OCI-LY1 (cell line): ENCODE results near the gene CDKN2B.

ENCODE experiments used
- H2AFZ ChIP-seq: fragments of 200-600 bp; sonication (generic), shearing (Covaris generic); 2 replicates; pipeline ENCODE4 v1.6.0; 2014; ENCODE audit warnings: antibody characterized with exemption, mild to moderate bottlenecking, low read length
- H3F3A ChIP-seq: fragments of 200-600 bp; sonication (generic), shearing (Covaris generic); 2 replicates; pipeline ENCODE4 v1.6.0; 2014; ENCODE audit warnings: mild to moderate bottlenecking, antibody characterized with exemption, low read length, moderate library complexity; ENCODE audit not compliant: insufficient read depth
- H3K27ac ChIP-seq: fragments of 200-600 bp; sonication (generic); 2 replicates; pipeline ENCODE4 v1.5.1; 2014; ENCODE audit warnings: low read length, mixed run types, mild to moderate bottlenecking, low read depth; ENCODE audit not compliant: poor library complexity, severe bottlenecking
- H3K27me3 ChIP-seq: fragments of 200-600 bp; sonication (generic); 2 replicates; pipeline ENCODE4 v1.6.0; 2014; ENCODE audit warnings: antibody characterized with exemption, mild to moderate bottlenecking, low read length, moderate library complexity; ENCODE audit not compliant: insufficient read depth
- H3K36me3 ChIP-seq: fragments of 200-600 bp; sonication (generic); 2 replicates; pipeline ENCODE4 v1.6.1; 2014; ENCODE audit warnings: mild to moderate bottlenecking, antibody characterized with exemption, low read length, moderate library complexity, mixed read lengths; ENCODE audit not compliant: insufficient read depth
- H3K4me1 ChIP-seq: fragments of 200-600 bp; sonication (generic); 2 replicates; pipeline ENCODE4 v1.5.1; 2014; ENCODE audit warnings: mild to moderate bottlenecking, low read length, moderate library complexity; ENCODE audit not compliant: insufficient read depth, severe bottlenecking
- H3K4me2 ChIP-seq: fragments of 200-600 bp; sonication (generic), shearing (Covaris generic); 2 replicates; pipeline ENCODE4 v1.6.1; 2014; ENCODE audit warnings: low read length
- H3K4me3 ChIP-seq: fragments of 200-600 bp; sonication (generic); 2 replicates; pipeline ENCODE4 v1.5.1; 2014; ENCODE audit warnings: low read length, low read depth, mild to moderate bottlenecking, mixed read lengths; ENCODE audit not compliant: poor library complexity, severe bottlenecking
- H3K79me2 ChIP-seq: fragments of 200-600 bp; shearing (Covaris generic); 2 replicates; pipeline ENCODE4 v1.6.1; 2016; ENCODE audit warnings: mixed run types, low read length, mixed read lengths; ENCODE audit not compliant: insufficient read depth
- H3K9ac ChIP-seq: fragments of 200-600 bp; sonication (generic), shearing (Covaris generic); 2 replicates; pipeline ENCODE4 v1.6.1; 2014; ENCODE audit warnings: mild to moderate bottlenecking, low read length, mixed read lengths
- H3K9me2 ChIP-seq: fragments of 200-600 bp; sonication (generic), shearing (Covaris generic); 2 replicates; pipeline ENCODE4 v1.6.1; 2014; ENCODE audit warnings: low read depth, mild to moderate bottlenecking, low read length, mixed read lengths
- H3K9me3 ChIP-seq: fragments of 200-600 bp; shearing (Covaris generic); 2 replicates; pipeline ENCODE4 v1.6.1; 2014; ENCODE audit warnings: low read length, mixed read lengths
- H4K20me1 ChIP-seq: fragments of 200-600 bp; sonication (generic), shearing (Covaris generic); 2 replicates; pipeline ENCODE4 v1.6.0; 2016; ENCODE audit warnings: mild to moderate bottlenecking, low read length; ENCODE audit not compliant: insufficient read depth
- CTCF ChIP-seq: fragments of 200-600 bp; sonication (generic), shearing (Covaris generic); IDR thresholded peaks from 2 replicates; pipeline ENCODE4 v1.5.1; 2017; ENCODE audit warnings: mild to moderate bottlenecking, antibody characterized with exemption, low read length, moderate library complexity, mixed read lengths
- EZH2 ChIP-seq: fragments of 200-600 bp; sonication (generic), shearing (Covaris generic); IDR thresholded peaks from 2 replicates; pipeline ENCODE4 v1.8.0; 2017; ENCODE audit warnings: borderline replicate concordance, mixed run types, mild to moderate bottlenecking, antibody characterized with exemption, low read length, moderate library complexity, mixed read lengths

Gene CDKN2B

GRCh38 chr9:21976334-21976875 is 32.7 kb downstream of the CDKN2B start:
- no peak overlapping the region for H3K27ac ChIP-seq
- no peak overlapping the region for H2AFZ ChIP-seq
- no peaks in the 10 kb centered on the region for H3K9me2 ChIP-seq
- H3K4me2 ChIP-seq, result peak overlapping the region; percentile 91; the same call in 1 of the 2 replicates
- H3K4me3 ChIP-seq, result peak overlapping the region; percentile 77
- peaks cover 76% of the 10 kb centered on the region for H3K79me2 ChIP-seq
- no peaks in the 10 kb centered on the region for H3F3A ChIP-seq
- no peaks in the 10 kb centered on the region for H3K9me3 ChIP-seq
- peaks cover 38% of the 10 kb centered on the region for H3K4me1 ChIP-seq
- no peak overlapping the region for H3K9ac ChIP-seq
- no peaks in the 10 kb centered on the region for H4K20me1 ChIP-seq
- H3K36me3 ChIP-seq, result peaks cover 11% of the 10 kb centered on the region
- TF ChIP-seq CTCF, result no peak
- H3K27me3 ChIP-seq, result no peaks in the 10 kb centered on the region

GRCh38 chr9:21974722-21975409 is 34.2 kb downstream of the CDKN2B start:
- TF ChIP-seq CTCF (no peak), EZH2 (no peak)
- H3K4me3 ChIP-seq, result peak overlapping the region; percentile 77
- peaks cover 38% of the 10 kb centered on the region for H3K4me1 ChIP-seq
- no peaks in the 10 kb centered on the region for H3K9me3 ChIP-seq
- H4K20me1 ChIP-seq, result no peaks in the 10 kb centered on the region
- H3K9me2 ChIP-seq, result no peaks in the 10 kb centered on the region
- H3F3A ChIP-seq, result no peaks in the 10 kb centered on the region
- no peaks in the 10 kb centered on the region for H3K27me3 ChIP-seq
- no peak overlapping the region for H2AFZ ChIP-seq
- peak overlapping the region; percentile 91 for H3K4me2 ChIP-seq
- peaks cover 27% of the 10 kb centered on the region for H3K36me3 ChIP-seq
- H3K79me2 ChIP-seq, result peaks cover 65% of the 10 kb centered on the region
- peak overlapping the region; percentile 62 for H3K27ac ChIP-seq
- peak overlapping the region; percentile 85 for H3K9ac ChIP-seq

GRCh38 chr9:21974343-21974721 is 34.8 kb downstream of the CDKN2B start:
- Histone ChIP-seq H3K9me2 (no peaks in the 10 kb centered on the region), H3K4me1 (peaks cover 37% of the 10 kb centered on the region), H3K36me3 (peaks cover 32% of the 10 kb centered on the region), H3K79me2 (peaks cover 63% of the 10 kb centered on the region), H3K27me3 (no peaks in the 10 kb centered on the region), H3K9me3 (no peaks in the 10 kb centered on the region), H3F3A (no peaks in the 10 kb centered on the region), H3K4me3 (peak overlapping the region; percentile 77), H3K27ac (peak overlapping the region; percentile 62), H4K20me1 (no peaks in the 10 kb centered on the region), H3K9ac (peak overlapping the region; percentile 85), H2AFZ (no peak overlapping the region), H3K4me2 (peak overlapping the region; percentile 91)
- TF ChIP-seq CTCF (no peak), EZH2 (no peak)
